Hematopoietic multipotent progenitor cell treated with erythropoietin and hydrocortisone succinate and interleukin-3 and kit ligand, for 17 days (in vitro differentiated cells): ENCODE measurements around the gene MAGEA2.
"Not testable (repeated sequence)": the region's sequence is repeated elsewhere in the genome, so short reads cannot be mapped to it uniquely, and the experiment has no call there.

Experiments used
- DNase-seq: peaks from one replicate; pipeline ENCODE4 v3.0.0-alpha.2; 2015; ENCODE audit warnings: low spot score

Gene MAGEA2, protein sequence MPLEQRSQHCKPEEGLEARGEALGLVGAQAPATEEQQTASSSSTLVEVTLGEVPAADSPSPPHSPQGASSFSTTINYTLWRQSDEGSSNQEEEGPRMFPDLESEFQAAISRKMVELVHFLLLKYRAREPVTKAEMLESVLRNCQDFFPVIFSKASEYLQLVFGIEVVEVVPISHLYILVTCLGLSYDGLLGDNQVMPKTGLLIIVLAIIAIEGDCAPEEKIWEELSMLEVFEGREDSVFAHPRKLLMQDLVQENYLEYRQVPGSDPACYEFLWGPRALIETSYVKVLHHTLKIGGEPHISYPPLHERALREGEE

DNA sequence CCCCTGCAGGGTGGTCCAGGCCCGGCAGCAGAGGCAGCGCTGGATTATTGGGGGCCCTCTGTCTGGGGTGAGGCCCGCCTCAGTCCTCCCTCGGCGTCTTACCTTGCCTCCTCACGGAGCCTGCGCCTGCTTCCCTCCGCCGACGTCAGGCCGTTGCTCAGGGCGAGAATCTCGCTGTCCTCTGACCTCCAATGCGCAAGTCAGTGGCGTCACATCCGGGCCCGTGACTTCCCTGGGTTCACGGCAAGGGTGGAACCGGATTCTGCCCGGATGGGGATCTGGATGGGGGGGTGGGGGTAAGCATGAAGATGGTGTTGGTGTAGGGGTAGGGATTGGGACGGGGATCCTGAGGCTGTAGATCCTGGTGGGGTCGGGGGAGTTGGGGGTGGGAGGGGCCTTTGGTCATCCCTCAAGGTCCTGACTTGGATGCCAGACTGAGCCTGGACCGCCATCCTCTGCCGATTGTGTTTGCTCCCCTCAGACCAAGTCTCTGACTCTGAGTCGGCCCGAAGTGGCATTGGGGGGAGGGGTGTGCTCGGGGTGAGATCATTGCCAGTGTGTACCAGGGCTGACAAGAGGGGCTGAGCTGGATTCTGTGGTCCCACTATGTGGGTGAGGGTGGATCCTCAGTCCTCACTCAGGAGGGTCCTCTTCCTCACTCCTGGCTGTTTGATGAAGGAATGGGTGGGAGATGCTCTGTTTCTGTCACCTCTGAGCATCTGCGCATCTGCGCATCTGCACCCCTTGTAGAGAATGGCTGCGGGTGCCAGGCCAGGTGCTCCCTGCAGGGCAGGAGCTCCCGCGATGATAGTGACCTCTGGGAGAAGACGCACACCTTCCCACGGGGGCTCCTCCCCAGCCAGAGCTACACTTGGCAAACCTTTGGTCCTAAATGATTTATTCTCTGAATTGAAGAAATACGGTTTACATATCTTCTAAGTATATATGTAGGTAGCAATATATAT, at the start of gene MAGEA2:
TSS of gene MAGEA2 (minus strand) at position 157 of the 965 bp plus-strand sequence. CDS start 2,479 bp downstream, outside the sequence.
- not testable (repeated sequence) for DNase-seq

DNA sequence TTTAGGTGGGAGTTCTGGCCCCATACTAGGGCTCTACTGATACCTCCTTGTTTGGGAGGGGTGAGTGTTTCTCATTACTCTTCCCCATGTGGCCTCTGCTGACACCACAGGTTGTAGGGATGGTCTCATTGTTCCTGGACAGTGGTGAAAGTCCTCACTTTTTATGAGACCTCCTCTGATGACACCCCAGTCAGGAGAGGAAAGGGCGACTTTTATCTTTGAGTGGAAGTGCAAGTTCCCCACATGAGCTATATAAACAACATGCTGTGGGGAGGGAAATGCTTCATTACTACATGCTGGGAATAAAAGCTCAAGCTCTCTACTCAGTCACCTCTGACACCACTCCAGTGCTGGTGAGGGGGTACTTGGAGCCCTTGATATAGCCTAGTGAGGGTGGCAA, 45.3 kb upstream of the MAGEA2 start:
- DNase-seq = no peak

DNA sequence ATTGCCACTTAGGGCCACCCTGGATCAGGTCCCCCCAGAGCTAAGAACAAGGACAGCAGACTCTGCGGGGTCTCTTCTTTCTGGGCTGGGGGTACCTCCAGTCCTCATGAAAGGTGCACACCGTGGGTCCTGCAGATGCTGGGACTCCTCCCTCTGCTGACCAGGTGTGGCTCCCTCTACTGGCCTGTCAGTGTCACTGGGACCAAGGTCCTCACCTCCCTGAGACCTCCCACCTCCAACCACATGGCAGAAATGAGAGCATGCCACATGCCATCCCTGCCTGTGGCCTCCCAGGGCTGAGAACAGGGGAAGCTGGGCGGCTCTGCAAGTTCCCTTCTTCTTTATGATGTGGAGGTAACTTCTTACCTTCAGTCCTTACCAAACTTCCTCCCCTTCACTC, 33.4 kb upstream of the MAGEA2 start:
- not testable (repeated sequence) for DNase-seq

DNA sequence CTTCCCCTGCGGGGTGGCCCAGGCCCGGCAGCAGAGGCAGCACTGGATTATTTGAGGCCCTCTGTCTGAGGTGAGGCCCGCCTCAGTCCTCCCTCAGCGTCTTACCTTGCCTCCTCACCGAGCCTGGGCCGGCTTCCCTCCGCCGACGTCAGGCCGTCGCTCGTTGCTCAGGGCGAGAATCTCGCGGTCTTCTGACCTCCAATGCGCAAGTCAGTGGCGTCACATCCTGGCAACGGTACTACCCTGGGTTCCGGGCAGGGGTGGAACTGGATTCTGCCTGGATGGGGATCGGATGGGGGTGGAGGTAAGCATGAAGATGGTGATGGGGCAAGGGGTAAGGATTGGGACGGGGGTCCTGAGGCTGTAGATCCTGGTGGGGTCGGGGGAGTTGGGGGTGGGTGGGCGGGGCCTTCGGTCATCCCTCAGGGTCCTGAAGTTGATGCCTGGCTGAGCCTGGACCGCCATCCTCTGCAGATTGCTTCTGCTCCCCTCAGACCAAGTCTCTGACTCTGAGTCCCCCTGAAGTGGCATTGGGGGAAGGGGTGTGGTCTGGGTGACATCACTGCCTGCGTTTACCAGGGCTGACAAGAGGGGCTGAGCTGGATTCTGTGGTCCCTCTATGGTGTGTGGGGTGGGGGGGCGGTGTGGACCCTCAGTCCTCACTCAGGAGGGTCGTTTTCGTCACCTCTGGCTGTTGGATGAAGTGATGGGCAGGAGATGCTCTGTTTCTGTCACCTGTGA, 16.1 kb upstream of the MAGEA2 start, which contains the start of gene MAGEA6:
TSS of gene MAGEA6 (minus strand) at position 141 of the 741 bp plus-strand sequence. CDS start 2,039 bp downstream, outside the sequence.
- DNase-seq = not testable (repeated sequence)

DNA sequence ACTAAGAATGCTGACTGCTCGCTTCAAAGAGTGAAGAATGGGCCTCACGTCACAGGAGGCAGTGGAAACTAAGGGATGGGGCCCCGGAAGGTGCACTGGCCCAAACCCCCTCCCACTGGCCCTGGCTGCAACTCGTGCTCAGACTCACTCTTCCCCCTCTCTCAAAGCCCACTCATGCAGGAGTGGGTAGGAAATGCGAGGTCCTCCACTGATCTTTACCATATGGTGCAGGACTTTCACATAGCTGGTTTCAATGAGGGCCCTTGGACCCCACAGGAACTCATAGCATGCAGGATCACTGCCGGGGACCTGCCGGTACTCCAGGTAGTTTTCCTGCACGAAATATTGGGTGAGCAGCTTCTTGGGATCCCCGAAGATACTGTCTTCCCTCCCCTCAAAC, 12.9 kb upstream of the MAGEA2 start:
- not testable (repeated sequence) for DNase-seq

DNA sequence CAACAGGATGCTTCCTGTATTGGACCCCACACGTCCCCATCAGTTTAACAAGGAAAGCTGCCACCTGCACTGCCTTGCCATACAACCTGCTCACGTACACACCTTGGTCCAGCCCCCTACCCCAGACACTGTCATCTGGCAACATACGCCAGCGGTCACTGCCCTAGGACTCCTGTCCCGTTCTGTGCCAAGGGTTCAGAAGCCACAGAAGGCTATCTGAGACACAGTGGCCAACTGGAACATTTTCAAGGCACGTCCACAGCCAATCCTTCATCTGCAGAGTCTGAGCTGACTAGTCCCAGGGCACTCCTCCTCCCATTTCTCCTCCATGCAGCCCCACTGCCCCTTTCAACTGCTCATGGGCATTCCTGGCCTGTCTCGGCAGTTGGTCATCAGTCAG, 7.9 kb upstream of the MAGEA2 start:
- DNase-seq = not testable (repeated sequence)

DNA sequence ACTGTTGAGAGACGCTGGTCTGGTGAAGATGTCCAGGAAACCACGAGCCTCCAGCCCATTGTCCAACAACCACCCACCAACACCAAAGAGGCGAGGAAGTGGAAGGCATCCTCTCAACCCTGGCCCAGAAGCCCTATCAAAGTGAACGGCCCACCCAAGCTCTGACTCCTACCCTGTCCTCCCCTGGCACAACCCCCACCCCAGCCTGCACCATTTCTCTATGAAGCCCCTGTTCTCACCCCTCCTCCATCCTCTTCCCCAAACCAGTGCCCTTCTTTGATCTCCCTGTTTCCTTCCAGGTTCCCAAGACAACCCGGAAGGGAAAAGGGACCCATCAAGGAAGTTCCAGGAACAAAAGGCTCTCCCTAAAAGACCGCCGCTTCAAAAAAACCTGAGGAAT, 5.9 kb upstream of the MAGEA2 start:
- not testable (repeated sequence) for DNase-seq

DNA sequence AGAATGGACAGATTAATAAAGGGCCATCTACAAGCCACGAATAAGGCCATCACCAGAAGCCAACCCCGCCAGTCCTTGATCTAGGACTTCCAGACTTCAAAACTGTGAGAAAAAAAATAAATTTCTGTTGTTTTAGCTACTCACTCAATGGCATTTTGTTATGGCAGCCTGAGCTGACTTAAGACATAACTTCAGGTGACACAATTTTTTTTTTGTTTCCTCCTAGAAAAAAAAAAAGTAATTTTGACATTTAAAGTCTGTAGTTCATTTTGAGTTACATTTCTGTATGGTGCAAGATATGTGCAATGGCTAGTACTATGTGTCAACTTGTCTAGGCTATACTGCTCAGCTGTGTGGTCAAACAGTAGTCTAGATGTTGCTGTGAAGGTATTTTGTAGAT, 5.3 kb upstream of the MAGEA2 start, which contains the start of gene CSAG3:
TSS of gene CSAG3 (plus strand) at position 301 of the 400 bp plus-strand sequence.
- not testable (repeated sequence) for DNase-seq

DNA sequence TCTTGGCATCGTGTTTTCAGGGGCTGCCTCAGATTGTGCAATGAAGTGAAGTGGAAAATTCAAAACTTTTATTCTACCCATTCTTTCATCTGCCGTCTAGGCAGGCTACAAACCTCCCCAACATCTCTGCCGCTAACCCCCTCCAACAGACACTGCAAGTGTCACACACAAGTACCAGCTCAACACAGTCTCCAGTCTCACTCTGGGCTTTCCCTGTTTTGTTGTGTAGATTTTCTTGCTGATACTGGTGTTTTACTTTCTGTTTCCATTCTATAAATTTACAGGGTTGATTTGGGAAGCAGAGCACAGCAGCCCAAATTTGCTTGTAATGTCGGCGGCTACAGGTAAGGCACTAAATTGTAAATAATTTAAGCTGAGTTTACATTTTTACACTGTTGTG, 1.2 kb upstream of the MAGEA2 start:
- DNase-seq = not testable (repeated sequence)

DNA sequence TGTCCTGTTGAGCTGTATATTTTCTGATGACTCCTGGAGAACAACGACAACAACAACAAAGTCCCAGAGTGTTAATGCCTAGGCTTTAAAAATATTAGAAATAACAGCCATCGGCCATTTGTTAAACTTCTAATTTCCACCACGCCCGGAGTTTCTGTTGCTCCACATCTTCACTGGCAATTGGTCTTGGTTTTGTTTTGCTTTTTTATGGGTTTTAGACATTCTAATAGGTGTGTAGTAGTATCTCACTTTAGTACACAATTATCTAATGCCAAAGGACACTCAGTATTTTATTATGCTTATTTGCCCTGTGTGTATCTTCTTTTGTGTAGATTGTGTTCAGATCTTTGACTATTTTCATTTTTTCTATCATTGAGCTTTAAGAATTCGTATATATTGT, 15.1 kb downstream of the MAGEA2 start:
- DNase-seq = no peak

DNA sequence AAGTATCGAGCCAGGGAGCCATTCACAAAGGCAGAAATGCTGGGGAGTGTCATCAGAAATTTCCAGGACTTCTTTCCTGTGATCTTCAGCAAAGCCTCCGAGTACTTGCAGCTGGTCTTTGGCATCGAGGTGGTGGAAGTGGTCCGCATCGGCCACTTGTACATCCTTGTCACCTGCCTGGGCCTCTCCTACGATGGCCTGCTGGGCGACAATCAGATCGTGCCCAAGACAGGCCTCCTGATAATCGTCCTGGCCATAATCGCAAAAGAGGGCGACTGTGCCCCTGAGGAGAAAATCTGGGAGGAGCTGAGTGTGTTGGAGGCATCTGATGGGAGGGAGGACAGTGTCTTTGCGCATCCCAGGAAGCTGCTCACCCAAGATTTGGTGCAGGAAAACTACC, 17.1 kb downstream of the MAGEA2 start:
- DNase-seq = not testable (repeated sequence)

DNA sequence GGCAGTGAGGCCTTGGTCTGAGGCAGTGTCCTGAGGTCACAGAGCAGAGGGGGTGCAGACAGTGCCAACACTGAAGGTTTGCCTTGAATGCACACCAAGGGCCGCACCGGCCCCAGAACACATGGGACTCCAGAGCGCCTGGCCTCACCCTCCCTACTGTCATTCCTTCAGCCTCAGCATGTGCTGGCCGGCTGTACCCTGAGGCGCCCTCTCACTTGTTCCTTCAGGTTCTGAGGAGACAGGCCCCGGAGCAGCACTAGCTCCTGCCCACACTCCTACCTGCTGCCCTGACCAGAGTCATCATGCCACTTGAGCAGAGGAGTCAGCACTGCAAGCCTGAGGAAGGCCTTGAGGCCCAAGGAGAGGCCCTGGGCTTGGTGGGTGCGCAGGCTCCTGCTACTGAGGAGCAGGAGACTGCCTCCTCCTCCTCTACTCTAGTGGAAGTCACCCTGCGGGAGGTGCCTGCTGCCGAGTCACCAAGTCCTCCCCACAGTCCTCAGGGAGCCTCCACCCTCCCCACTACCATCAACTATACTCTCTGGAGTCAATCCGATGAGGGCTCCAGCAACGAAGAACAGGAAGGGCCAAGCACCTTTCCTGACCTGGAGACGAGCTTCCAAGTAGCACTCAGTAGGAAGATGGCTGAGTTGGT, 17.7 kb downstream of the MAGEA2 start:
- DNase-seq = no peak

DNA sequence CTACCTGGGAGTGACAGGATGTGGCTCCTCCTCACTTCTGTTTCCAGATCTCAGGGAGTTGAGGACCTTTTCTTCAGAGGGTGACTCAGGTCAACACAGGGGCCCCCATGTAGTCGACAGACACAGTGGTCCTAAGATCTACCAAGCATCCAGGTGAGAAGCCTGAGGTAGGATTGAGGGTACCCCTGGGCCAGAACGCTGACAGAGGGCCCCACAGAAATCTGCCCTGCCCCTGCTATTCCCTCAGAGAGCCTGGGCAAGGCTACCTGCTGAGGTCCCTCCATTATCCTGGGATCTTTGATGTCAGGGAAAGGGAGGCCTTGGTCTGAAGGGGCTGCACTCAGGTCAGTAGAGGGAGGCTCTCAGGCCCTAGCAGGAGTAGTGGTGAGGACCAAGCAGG, 18.5 kb downstream of the MAGEA2 start:
- DNase-seq = no peak

DNA sequence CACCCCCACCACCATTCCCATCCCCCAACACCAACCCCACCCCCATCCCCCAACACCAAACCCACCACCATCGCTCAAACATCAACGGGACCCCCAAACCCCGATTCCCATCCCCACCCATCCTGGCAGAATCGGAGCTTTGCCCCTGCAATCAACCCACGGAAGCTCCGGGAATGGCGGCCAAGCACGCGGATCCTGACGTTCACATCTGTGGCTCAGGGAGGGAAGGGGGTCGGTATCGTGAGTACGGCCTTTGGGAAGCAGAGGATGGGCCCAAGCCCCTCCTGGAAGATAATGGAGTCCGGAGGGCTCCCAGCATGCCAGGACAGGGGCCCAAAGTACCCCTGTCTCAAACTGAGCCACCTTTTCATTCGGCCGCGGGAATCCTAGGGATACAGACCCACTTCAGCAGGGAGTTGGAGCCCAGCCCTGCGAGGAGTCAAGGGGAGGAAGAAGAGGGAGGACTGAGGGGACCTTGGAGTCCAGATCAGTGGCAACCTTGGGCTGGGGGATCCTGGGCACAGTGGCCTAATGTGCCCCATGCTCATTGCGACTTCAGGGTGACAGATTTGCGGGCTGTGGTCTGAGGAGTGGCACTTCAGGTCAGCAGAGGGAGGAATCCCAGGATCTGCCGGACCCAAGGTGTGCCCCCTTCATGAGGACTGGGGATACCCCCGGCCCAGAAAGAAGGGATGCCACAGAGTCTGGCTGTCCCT, 19.3 kb downstream of the MAGEA2 start:
- not testable (repeated sequence) for DNase-seq

DNA sequence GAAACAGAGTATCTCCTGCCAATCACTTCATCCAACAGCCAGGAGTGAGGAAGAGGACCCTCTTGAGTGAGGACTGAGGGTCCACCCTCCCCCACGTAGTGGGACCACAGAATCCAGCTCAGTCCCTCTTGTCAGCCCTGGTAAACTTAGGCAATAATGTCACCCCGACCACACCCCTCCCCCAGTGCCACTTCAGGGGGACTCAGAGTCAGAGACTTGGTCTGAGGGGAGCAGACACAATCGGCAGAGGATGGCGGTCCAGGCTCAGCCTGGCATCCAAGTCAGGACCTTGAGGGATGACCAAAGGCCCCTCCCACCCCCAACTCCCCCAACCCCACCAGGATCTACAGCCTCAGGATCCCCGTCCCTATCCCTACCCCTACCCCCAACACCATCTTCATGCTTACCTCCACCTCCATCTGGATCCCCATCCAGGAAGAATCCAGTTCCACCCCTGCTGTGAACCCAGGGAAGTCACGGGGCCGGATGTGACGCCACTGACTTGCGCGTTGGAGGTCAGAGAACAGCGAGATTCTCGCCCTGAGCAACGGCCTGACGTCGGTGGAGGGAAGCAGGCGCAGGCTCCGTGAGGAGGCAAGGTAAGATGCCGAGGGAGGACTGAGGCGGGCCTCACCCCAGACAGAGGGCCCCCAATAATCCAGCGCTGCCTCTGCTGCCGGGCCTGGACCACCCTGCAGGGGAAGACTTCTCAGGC, 20.2 kb downstream of the MAGEA2 start, which contains the start of the genes CSAG1 and MAGEA12:
TSS of gene CSAG1 (minus strand) at position 461 of the 715 bp plus-strand sequence. CDS start 1,261 bp downstream, outside the sequence.
TSS of gene MAGEA12 (plus strand) at position 497 of the 715 bp plus-strand sequence. CDS start 2,405 bp downstream, outside the sequence.
- no peak for DNase-seq

DNA sequence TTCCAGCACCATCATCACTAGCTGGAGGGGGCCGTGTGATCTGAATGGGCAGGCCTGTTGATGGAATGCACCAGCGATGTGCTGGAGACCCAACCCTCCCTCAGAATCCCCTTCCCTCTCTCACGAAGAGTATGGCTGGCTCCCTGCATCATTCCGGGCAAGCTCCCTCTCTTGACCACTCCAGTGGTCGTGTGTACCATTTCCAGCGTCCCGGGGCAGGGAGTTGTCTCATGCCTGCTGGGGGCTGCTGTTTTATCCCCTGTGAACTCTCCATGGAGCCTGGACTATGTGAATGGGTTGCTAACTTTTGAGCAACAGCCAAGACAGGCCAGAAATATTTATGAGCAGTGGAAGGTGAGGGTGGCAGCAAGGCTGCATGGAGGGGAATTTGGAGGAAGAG, 28.2 kb downstream of the MAGEA2 start:
- DNase-seq = no peak

DNA sequence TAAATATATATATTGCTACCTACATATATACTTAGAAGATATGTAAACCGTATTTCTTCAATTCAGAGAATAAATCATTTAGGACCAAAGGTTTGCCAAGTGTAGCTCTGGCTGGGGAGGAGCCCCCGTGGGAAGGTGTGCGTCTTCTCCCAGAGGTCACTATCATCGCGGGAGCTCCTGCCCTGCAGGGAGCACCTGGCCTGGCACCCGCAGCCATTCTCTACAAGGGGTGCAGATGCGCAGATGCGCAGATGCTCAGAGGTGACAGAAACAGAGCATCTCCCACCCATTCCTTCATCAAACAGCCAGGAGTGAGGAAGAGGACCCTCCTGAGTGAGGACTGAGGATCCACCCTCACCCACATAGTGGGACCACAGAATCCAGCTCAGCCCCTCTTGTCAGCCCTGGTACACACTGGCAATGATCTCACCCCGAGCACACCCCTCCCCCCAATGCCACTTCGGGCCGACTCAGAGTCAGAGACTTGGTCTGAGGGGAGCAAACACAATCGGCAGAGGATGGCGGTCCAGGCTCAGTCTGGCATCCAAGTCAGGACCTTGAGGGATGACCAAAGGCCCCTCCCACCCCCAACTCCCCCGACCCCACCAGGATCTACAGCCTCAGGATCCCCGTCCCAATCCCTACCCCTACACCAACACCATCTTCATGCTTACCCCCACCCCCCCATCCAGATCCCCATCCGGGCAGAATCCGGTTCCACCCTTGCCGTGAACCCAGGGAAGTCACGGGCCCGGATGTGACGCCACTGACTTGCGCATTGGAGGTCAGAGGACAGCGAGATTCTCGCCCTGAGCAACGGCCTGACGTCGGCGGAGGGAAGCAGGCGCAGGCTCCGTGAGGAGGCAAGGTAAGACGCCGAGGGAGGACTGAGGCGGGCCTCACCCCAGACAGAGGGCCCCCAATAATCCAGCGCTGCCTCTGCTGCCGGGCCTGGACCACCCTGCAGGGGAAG, 39.5 kb downstream of the MAGEA2 start, which contains the start of gene MAGEA2B:
TSS of gene MAGEA2B (plus strand) at position 814 of the 973 bp plus-strand sequence. CDS start 2,479 bp downstream, outside the sequence.
- not testable (repeated sequence) for DNase-seq

DNA sequence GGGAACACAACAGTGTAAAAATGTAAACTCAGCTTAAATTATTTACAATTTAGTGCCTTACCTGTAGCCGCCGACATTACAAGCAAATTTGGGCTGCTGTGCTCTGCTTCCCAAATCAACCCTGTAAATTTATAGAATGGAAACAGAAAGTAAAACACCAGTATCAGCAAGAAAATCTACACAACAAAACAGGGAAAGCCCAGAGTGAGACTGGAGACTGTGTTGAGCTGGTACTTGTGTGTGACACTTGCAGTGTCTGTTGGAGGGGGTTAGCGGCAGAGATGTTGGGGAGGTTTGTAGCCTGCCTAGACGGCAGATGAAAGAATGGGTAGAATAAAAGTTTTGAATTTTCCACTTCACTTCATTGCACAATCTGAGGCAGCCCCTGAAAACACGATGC, 40.4 kb downstream of the MAGEA2 start:
- not testable (repeated sequence) for DNase-seq
